HFF-Myc (cell line): ENCODE data around the gene SLIT3.

Experiments used
- DNase-seq: peaks from one replicate; pipeline ENCODE4 v3.0.0-alpha.2; 2011; ENCODE audit warnings: low read depth; ENCODE audit errors: extremely low read depth
- H3K4me3 ChIP-seq: replicated peaks from 2 replicates; pipeline ENCODE4 v1.5.1; 2011; ENCODE audit warnings: low read depth, mild to moderate bottlenecking, control low read depth, low read length
- TF ChIP-seq, protein P1 (sequence below): IDR thresholded peaks from 2 replicates; pipeline ENCODE4 v1.5.1; 2012; ENCODE audit warnings: mild to moderate bottlenecking, low read depth, low read length, control low read depth; ENCODE audit errors: missing control alignments

Gene SLIT3

DNA sequence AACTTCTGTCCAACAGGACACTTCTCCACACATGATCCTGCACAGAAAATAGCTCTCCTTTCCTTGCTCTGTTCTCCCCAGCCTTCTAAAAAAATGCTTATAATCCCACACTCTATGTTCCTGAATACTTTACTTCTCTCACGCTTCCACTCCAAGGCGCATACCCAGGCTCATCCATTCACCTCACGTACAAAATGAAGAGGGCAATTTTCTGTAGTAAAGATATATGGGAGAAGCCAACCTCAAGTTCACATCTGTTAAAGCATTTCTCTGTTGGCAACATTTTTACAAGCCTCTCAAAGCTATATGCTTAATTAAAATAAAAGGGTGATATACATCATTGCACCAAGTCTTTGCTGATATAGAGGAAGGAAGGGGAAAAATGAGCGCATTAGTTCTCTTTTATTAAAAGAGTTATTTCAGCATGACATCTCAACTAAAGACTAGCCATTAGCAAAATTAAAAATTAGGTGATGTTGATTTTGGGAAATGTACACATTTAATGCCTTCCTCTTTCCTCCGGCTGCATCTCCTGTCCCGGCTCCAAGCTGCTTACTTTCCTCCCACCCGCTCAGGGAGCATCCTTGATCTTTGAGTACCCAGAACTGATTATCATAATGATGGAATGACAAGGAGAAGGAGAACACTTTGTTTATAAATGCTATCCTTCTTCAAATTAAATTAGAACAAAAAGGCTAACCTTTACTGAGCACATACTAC, 379.6 kb downstream of the SLIT3 start:
- no peak overlapping the region for H3K4me3 ChIP-seq
- no peak for DNase-seq
- TF ChIP-seq, protein P1, sequence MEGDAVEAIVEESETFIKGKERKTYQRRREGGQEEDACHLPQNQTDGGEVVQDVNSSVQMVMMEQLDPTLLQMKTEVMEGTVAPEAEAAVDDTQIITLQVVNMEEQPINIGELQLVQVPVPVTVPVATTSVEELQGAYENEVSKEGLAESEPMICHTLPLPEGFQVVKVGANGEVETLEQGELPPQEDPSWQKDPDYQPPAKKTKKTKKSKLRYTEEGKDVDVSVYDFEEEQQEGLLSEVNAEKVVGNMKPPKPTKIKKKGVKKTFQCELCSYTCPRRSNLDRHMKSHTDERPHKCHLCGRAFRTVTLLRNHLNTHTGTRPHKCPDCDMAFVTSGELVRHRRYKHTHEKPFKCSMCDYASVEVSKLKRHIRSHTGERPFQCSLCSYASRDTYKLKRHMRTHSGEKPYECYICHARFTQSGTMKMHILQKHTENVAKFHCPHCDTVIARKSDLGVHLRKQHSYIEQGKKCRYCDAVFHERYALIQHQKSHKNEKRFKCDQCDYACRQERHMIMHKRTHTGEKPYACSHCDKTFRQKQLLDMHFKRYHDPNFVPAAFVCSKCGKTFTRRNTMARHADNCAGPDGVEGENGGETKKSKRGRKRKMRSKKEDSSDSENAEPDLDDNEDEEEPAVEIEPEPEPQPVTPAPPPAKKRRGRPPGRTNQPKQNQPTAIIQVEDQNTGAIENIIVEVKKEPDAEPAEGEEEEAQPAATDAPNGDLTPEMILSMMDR, result no peak

DNA sequence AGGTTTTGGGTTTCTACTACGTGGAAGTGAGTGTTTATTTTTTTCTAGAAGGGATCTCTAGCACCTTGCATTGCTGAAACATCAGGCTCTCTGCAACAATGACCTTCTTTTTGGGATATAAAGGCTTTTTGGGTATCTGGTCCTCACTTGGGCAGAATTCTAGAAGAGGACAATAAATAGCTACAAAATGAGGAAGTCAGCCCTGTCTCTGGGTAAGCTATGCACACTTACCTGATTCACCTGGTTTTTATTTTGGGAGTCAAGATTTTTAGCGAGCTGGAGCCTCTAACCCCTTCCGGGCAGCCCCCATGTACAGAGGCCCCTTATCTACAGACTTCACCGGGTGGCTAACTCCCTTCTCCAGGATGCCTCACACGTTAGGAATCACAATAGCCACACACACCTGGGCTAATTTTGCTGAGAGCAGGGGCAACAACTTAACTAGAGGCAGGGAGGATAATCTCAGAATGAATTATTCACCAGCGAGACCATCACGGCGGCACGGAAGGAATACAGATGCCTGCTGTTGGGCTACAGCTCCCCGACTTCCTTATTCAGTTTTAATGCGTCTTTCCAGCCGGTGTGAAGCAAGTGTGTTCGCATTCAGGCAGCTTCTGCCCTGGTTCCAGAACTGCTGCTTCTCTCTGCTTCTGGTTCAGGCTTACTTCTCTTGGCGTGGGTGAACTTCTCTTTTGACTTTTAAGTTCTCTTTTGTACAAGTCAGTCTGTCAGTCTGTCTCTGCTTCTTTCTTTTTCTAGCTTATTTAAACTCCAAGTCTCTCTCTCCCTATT, 380.7 kb downstream of the SLIT3 start:
- no peak for DNase-seq
- TF ChIP-seq, protein P1, result no peak
- no peak overlapping the region for H3K4me3 ChIP-seq

DNA sequence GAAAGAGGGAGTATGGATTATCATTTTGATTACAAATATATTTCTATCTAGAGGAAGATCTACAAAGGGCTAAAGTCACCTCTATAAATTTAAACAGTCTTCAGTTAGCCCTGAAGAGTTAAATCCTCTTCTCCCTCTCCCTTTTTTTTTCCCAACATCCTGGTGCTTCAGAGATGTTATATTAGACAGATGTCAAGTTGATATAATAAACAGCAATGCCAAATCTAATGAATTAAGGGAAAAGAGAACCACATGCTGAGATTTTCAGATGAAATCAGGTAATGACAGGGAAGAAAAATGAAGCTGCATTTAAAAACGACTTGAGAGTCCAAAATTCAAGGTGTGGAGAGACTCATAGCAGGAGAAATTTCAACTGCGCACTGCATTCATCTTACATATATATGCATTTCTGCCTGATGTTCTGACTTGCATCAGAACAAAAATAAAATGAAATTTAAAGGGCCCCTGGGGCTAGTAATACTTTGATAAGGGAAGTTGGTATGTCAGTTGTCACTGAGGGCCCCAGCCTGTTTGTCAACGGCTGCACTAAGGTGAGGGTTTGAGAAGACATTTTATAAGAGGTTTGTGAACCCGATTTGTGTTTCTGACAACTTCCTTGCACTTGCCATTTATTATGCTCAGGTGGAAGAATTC, 382.9 kb downstream of the SLIT3 start:
- TF ChIP-seq, protein P1, result no peak
- H3K4me3 ChIP-seq, result no peak overlapping the region
- no peak for DNase-seq

DNA sequence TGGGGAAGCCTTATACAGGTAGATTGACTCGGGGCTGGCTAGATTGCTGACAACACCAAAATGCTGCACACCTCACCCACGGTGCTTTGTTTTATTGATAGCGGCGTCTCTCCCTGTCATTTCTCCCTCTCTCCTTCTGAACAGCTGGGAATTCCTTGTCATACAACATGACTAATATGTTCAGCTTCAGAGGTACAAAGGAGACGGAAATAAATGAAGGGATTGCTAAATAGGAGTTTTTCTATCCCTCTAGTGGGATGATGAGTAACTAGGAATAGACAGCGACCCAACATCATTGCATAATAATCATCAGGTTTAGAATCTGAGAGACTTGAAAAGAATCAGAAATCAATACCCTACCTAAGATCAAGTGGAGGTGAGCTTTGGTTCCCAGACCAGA, 384.1 kb downstream of the SLIT3 start:
- TF ChIP-seq, protein P1, result no peak
- DNase-seq, result no peak
- no peak overlapping the region for H3K4me3 ChIP-seq

DNA sequence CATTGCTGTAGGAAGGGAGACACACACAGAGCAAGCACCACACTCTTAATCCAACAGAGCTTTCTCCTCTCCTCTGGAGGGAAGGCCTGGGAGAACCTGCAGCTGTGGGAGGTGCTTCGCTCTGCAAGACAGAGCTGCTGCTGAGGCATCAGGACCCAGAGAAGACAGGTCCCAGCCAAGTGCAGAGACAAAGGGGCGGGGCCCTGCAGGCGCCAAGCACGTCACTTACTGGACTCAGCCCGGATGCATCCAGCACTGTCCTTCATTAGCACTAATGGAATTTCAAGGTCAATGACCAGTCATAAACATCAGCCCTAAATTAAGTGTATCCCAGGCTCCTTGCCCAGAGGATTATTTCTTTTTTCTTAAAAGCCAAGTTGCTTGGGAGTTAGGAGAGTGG, 384.7 kb downstream of the SLIT3 start:
- TF ChIP-seq, protein P1, result no peak
- DNase-seq, result no peak
- no peak overlapping the region for H3K4me3 ChIP-seq

DNA sequence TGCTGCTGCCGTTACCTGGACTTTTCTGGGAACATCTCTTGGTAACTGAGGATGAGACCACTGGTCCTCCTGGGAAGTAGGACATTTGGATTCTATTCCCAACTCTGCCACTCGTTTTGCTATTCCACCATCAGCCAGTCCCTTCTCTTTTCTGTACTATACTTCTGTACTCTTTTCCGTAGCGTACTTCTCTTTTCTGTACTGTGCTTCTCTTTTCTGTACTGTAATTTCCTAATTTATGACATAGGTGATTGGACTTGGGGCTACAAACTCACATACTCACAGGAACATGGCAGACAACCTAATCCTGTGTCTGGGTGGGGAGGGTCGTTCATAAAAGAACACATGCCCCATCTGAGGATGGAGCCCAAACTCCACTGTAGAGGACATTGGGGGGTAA, 386.4 kb downstream of the SLIT3 start:
- no peak overlapping the region for H3K4me3 ChIP-seq
- TF ChIP-seq, protein P1, result no peak
- DNase-seq, result no peak
